Measurements from ENCODE around the gene HTT.

HTT gene

GRCh38 chr4:3291969-3292570, 217.6 kb downstream of the HTT start:
- TF ChIP-seq POLR2A (IDR thresholded peaks at IDR 0.05; ENCODE audit: low read length) (no peak), GATA1 (IDR thresholded peaks at IDR 0.05; ENCODE audit: low read depth, low read length) (no peak)
- peak; percentile 58 to 64 for DNase-seq

DNA sequence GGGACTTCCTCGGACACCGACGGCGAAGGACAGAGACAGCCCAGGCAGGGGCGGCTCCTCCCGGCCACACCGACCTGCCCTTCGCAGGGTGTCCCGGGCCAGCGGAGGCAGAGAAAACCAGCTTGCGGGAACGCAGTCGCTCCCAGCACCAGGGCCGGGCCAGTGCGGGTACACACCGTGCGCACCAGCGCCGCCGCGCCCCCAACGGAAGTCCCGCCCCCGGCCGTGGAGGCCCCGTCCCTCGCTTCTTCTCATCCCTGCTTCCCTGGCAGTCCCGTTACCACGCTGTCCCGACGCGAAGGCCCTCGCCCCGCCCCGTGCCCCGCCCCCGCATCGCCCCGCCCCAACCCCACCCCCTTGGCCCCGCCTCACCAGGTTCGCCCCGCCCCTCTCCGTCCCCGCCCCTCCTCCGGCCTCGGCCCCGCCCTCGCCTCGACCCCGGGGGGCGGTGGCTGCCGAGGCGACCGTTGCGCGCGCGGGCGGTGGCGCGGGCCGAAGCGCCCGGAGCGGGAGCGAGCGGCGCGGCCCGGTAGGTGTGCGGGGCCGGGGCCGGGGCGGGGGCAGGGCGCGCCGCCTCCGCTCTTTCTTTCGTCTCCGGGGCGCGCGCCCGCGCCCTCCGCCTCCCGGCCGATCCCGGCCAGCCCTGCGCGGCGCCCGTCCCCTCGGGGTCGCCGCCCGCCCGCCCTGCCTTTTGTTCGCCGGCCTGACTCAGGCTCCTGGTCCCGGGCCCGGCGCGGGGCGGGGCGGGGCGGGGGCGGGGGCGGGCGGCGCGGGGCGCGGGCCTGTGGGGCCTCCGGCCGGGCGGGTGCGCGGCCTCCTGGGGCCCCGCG, 218.3 kb downstream of the HTT start, which contains the start of gene RGS12:
RGS12 (plus strand) TSS at position 451 of the 830 bp plus-strand sequence. CDS start 23,150 bp downstream, outside the sequence.
- TF ChIP-seq GATA1 (IDR thresholded peaks at IDR 0.05; ENCODE audit: low read depth, low read length) (no peak), POLR2A (IDR thresholded peaks at IDR 0.05; ENCODE audit: low read length) (peak; percentile 31)

More for the DNA sequence above, 218.3 kb downstream of the HTT start, which contains the start of gene RGS12:
- peak; percentile 92 to 96 for DNase-seq
